ENCODE measurements around the gene RAET1G. TPM values are rescaled to one million over a fixed set of nuclear protein-coding genes. Genes with fewer than 3 reads are reported as not detected.

Gene RAET1G
- total and polyA plus RNA-seq, 2 experiments from 2014 or later = 8.9 to 15.8 TPM

DNA sequence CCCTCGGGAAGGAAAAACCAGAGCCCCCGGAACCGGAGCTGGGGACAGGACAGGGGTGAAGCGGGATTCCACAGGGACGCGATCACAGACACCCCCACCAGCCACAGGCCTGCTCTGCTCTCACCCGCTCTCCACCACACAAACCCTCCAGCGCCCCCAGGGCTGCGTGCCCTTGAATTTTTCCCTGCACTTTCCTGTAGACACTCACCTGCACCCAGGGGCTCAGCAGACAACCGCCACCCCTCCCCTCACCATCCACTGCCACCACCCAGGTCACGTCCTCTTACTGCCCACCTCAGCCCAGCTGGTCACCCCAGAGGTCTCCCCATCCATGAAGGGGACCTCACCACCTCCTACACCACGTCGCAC, 19.5 kb upstream of the RAET1G start:
- in situ Hi-C loops (cut with MboI) = no loop called here
- no peaks in the 10 kb centered on the region for H3K36me3 ChIP-seq (ENCODE audit: low read depth)
- peak overlapping the region; percentile 92 for H2AFZ ChIP-seq
- no peaks in the 10 kb centered on the region for H3K27me3 ChIP-seq (replicated peaks; ENCODE audit: insufficient read depth)
- H3K9ac ChIP-seq = peak overlapping the region; percentile 87
- H3K4me2 ChIP-seq (ENCODE audit: unreplicated experiment) = peak overlapping the region; percentile 78
- H3K4me1 ChIP-seq (ENCODE audit: insufficient read depth) = 0 out of 2 replicates have a peak, but pooled peaks cover 5% of the 10 kb centered on the region
- WGBS, 2 experiments (ENCODE audit: low coverage in 1 of 2, low lambda C conversion rate in 2 of 2, missing lambda C conversion rate in 2 of 2) = 49 to 58% methylated on average over 8 to 13 of the region's 13 CpGs
- H3K27ac ChIP-seq = peak overlapping the region; percentile 78; the same call in 1 of the 2 replicates
- no peaks in the 10 kb centered on the region for H3K9me2 ChIP-seq (ENCODE audit: insufficient read depth)
- H3K4me3 ChIP-seq = peak overlapping the region; percentile 87
- DNase-seq = peak; percentile 41
- no peaks in the 10 kb centered on the region for H3K9me3 ChIP-seq (ENCODE audit: low read depth)
- no peak for TF ChIP-seq EZH2phosphoT487 (IDR thresholded peaks at IDR 0.05; ENCODE audit: insufficient read depth, low read depth)
- no peak for TF ChIP-seq EZH2 (IDR thresholded peaks at IDR 0.05; ENCODE audit: insufficient read depth, poor library complexity, severe bottlenecking)
- peaks cover 3% of the 10 kb centered on the region; the same call in 1 of the 2 replicates for H3F3A ChIP-seq (ENCODE audit: insufficient read depth)
- no peaks in the 10 kb centered on the region for H3K79me2 ChIP-seq (ENCODE audit: insufficient read depth)
- no peaks in the 10 kb centered on the region for H4K20me1 ChIP-seq (ENCODE audit: insufficient read depth)

DNA sequence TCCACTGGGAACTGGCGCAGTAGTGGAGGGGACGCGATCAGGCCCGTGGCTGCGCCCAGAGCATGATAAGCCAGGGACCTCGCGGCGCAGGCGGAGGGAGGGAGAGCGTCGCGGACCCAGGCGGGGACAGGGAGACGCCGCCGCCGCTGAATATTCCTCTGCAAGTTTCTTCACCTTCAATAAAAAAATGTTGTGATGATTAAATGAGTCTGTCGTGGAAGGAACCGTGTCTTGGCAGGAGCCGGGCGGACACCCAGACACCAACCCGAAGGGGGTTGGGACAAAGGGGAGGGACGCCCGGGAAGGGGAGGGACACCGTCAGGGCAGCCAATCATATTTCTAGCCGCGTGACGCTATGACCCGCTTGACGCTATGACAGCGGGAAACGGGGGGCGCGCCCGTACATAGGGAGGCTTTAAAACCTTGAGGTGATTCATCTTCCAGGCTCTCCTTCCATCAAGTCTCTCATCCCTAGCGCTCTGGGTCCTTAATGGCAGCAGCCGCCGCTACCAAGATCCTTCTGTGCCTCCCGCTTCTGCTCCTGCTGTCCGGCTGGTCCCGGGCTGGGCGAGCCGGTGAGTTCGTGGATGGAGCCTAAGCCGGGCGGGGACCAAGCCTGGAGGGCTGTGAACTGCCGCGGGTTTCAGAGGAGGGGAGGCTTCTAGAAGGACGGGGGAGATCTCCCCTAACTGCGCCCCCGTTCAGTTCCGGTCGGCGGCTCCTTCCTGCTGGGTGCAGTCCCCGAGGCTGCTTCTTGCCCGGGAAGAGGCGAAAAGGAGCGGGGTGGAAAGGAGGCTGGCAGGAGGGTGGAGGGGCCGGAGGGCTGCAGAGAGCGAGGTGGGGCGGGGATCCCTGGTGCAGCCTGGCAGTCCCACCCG, 18.9 kb upstream of the RAET1G start, which contains the start of gene ULBP2:
ULBP2 (plus strand) TSS at position 432 of the 878 bp plus-strand sequence; CDS start at position 491, 59 bp downstream.
- peak; percentile 99 for DNase-seq
- Histone ChIP-seq H3K36me3 (ENCODE audit: low read depth) (no peaks in the 10 kb centered on the region), H3K9ac (peak within 1 kb of the TSS; percentile 87), H3K27ac (peak within 1 kb of the TSS; percentile 78), H3K27me3 (replicated peaks; ENCODE audit: insufficient read depth) (no peaks in the 10 kb centered on the region), H3K4me3 (peak within 1 kb of the TSS; percentile 87), H3K4me2 (ENCODE audit: unreplicated experiment) (peak within 1 kb of the TSS; percentile 86), H3F3A (ENCODE audit: insufficient read depth) (peaks cover 9% of the 10 kb centered on the region), H3K9me3 (ENCODE audit: low read depth) (no peaks in the 10 kb centered on the region), H3K79me2 (ENCODE audit: insufficient read depth) (no peaks in the 10 kb centered on the region), H3K9me2 (ENCODE audit: insufficient read depth) (no peaks in the 10 kb centered on the region), H4K20me1 (ENCODE audit: insufficient read depth) (no peaks in the 10 kb centered on the region), H3K4me1 (ENCODE audit: insufficient read depth) (0 out of 2 replicates have a peak, but pooled peaks cover 5% of the 10 kb centered on the region), H2AFZ (peak within 1 kb of the TSS; percentile 92)
- TF ChIP-seq EZH2phosphoT487 (IDR thresholded peaks at IDR 0.05; ENCODE audit: insufficient read depth, low read depth) (no peak), EZH2 (IDR thresholded peaks at IDR 0.05; ENCODE audit: insufficient read depth, poor library complexity, severe bottlenecking) (no peak)
- WGBS, 2 experiments (ENCODE audit: low coverage in 1 of 2, low lambda C conversion rate in 2 of 2, missing lambda C conversion rate in 2 of 2) = 1 to 2% methylated on average over 54 to 62 of the region's 62 CpGs
- in situ Hi-C loops (cut with MboI) = no loop called here

DNA sequence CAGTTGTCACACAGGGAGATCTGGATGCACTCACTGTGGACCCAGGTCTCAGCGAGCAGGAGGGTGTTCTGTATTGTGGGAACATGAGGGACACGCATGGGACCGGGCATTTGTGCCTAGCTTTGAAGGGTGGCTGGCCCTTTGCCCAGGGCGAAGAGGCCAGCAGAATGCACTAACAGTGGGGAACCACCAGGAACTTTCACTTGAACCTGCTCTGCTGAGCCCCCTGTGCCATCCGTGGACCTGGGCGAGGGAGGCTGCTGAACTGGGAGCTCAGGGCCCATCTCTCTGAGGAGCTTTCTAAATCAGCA, 17.7 kb upstream of the RAET1G start:
- no peak for TF ChIP-seq EZH2phosphoT487 (IDR thresholded peaks at IDR 0.05; ENCODE audit: insufficient read depth, low read depth)
- WGBS, 2 experiments (ENCODE audit: low coverage in 1 of 2, low lambda C conversion rate in 2 of 2, missing lambda C conversion rate in 2 of 2) = 78 to 81% methylated on average over 6 of the region's 6 CpGs
- H3K27me3 ChIP-seq (replicated peaks; ENCODE audit: insufficient read depth) = no peaks in the 10 kb centered on the region
- no peak overlapping the region for H3K9ac ChIP-seq
- no peak overlapping the region for H3K4me3 ChIP-seq
- DNase-seq = no peak
- H4K20me1 ChIP-seq (ENCODE audit: insufficient read depth) = no peaks in the 10 kb centered on the region
- no peaks in the 10 kb centered on the region for H3K9me3 ChIP-seq (ENCODE audit: low read depth)
- H3K9me2 ChIP-seq (ENCODE audit: insufficient read depth) = no peaks in the 10 kb centered on the region
- H2AFZ ChIP-seq = no peak overlapping the region
- in situ Hi-C loops (cut with MboI) = no loop called here
- no peaks in the 10 kb centered on the region for H3K36me3 ChIP-seq (ENCODE audit: low read depth)
- no peak overlapping the region for H3K27ac ChIP-seq
- 0 out of 2 replicates have a peak, but pooled peaks cover 5% of the 10 kb centered on the region for H3K4me1 ChIP-seq (ENCODE audit: insufficient read depth)
- no peak overlapping the region for H3K4me2 ChIP-seq (ENCODE audit: unreplicated experiment)
- no peaks in the 10 kb centered on the region for H3K79me2 ChIP-seq (ENCODE audit: insufficient read depth)
- H3F3A ChIP-seq (ENCODE audit: insufficient read depth) = peaks cover 17% of the 10 kb centered on the region

DNA sequence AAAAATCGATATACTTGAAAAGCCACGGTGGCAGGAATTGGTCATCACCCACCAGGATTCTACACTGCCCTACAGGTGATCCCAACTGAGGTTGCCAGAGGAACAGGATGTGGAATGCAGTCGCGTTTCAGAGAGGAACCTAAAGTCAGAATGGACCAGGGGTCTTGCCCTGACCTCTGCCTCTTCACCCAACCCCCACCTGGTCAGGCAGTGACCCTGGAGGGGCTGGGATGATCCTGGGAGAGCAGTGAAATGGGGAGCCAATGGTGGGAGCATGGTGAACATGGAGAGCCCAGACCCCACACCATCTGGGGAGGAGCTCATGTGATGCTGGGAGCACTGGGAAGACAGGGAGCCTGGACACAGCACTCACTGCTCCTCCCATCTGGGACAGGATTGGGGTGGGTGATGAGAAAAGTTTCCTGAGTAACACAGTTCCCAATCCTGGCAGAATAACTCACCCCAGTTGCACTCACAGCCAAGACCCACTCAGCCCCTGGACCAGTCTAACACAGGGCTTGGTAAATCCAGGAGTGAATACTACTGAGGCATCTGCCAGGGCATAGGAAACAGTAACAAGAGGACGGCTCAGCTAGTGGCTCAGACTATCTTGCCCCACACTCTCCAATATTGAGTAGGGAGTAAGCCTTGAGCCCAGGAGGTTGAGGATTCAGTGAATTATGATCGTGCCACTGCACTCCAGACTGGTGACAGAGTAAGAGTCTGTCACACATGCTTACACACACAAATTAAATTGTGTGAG, 17.2 kb upstream of the RAET1G start:
- 24 to 35% methylated on average over 6 of the region's 6 CpGs for WGBS, 2 experiments (ENCODE audit: low coverage in 1 of 2, low lambda C conversion rate in 2 of 2, missing lambda C conversion rate in 2 of 2)
- in situ Hi-C loops (cut with MboI) = loop anchor here (10.0 kb wide), 1 partner anchor 75 kb away; no protein-coding TSS in a partner anchor
- no peak for TF ChIP-seq EZH2phosphoT487 (IDR thresholded peaks at IDR 0.05; ENCODE audit: insufficient read depth, low read depth)

More for the DNA sequence above, 17.2 kb upstream of the RAET1G start:
- Histone ChIP-seq H3K79me2 (ENCODE audit: insufficient read depth) (no peaks in the 10 kb centered on the region), H3K9ac (no peak overlapping the region), H3K27ac (no peak overlapping the region), H3K4me3 (no peak overlapping the region), H2AFZ (no peak overlapping the region), H3K4me1 (ENCODE audit: insufficient read depth) (0 out of 2 replicates have a peak, but pooled peaks cover 5% of the 10 kb centered on the region), H3K9me3 (ENCODE audit: low read depth) (no peaks in the 10 kb centered on the region), H3F3A (ENCODE audit: insufficient read depth) (peaks cover 17% of the 10 kb centered on the region), H4K20me1 (ENCODE audit: insufficient read depth) (no peaks in the 10 kb centered on the region), H3K9me2 (ENCODE audit: insufficient read depth) (no peaks in the 10 kb centered on the region), H3K36me3 (ENCODE audit: low read depth) (no peaks in the 10 kb centered on the region), H3K27me3 (replicated peaks; ENCODE audit: insufficient read depth) (no peaks in the 10 kb centered on the region), H3K4me2 (ENCODE audit: unreplicated experiment) (no peak overlapping the region)
- no peak for DNase-seq
